Measurements from ENCODE around the gene CFAP70. TPM values are rescaled to one million over a fixed set of nuclear protein-coding genes. Genes with fewer than 3 reads are reported as not detected.

CFAP70 gene
- total RNA-seq, 1 donor from 2014 or later, result 5.7 TPM

- Mint-ChIP-seq H3K27ac (no peak overlapping the region), H3K4me1 (no peaks in the 10 kb centered on the region), H3K9me3 (peaks cover 20% of the 10 kb centered on the region), H3K4me3 (no peak overlapping the region), H3K36me3 (peaks cover 6% of the 10 kb centered on the region), H3K27me3 (ENCODE audit: low read depth) (peaks cover 22% of the 10 kb centered on the region)
- TF ChIP-seq, protein P1, sequence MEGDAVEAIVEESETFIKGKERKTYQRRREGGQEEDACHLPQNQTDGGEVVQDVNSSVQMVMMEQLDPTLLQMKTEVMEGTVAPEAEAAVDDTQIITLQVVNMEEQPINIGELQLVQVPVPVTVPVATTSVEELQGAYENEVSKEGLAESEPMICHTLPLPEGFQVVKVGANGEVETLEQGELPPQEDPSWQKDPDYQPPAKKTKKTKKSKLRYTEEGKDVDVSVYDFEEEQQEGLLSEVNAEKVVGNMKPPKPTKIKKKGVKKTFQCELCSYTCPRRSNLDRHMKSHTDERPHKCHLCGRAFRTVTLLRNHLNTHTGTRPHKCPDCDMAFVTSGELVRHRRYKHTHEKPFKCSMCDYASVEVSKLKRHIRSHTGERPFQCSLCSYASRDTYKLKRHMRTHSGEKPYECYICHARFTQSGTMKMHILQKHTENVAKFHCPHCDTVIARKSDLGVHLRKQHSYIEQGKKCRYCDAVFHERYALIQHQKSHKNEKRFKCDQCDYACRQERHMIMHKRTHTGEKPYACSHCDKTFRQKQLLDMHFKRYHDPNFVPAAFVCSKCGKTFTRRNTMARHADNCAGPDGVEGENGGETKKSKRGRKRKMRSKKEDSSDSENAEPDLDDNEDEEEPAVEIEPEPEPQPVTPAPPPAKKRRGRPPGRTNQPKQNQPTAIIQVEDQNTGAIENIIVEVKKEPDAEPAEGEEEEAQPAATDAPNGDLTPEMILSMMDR (IDR thresholded peaks at IDR 0.05; ENCODE audit: unreplicated experiment), result no peak
- no peak for DNase-seq (ENCODE audit: low spot score in 2 of 2, unreplicated experiment in 2 of 2)
Observed at GRCh38 chr10:73310475-73310874, 48.2 kb downstream of the CFAP70 start.

- TF ChIP-seq, protein P1 (IDR thresholded peaks at IDR 0.05; ENCODE audit: unreplicated experiment), result no peak
- Mint-ChIP-seq H3K9me3 (peaks cover 24% of the 10 kb centered on the region), H3K36me3 (peaks cover 6% of the 10 kb centered on the region), H3K27me3 (ENCODE audit: low read depth) (peaks cover 20% of the 10 kb centered on the region), H3K27ac (no peak overlapping the region), H3K4me3 (no peak overlapping the region), H3K4me1 (no peaks in the 10 kb centered on the region)
- no peak for DNase-seq (ENCODE audit: low spot score in 2 of 2, unreplicated experiment in 2 of 2)
Observed at GRCh38 chr10:73307203-73307800, 51.4 kb downstream of the CFAP70 start.

- H3K9me3 Mint-ChIP-seq, result peaks cover 24% of the 10 kb centered on the region
- TF ChIP-seq, protein P1 (IDR thresholded peaks at IDR 0.05; ENCODE audit: unreplicated experiment), result no peak
- peaks cover 6% of the 10 kb centered on the region for H3K36me3 Mint-ChIP-seq
- no peak overlapping the region for H3K4me3 Mint-ChIP-seq
- peaks cover 13% of the 10 kb centered on the region for H3K27me3 Mint-ChIP-seq (ENCODE audit: low read depth)
- H3K4me1 Mint-ChIP-seq, result no peaks in the 10 kb centered on the region
- no peak overlapping the region for H3K27ac Mint-ChIP-seq
- no peak for DNase-seq (ENCODE audit: low spot score in 2 of 2, unreplicated experiment in 2 of 2)
Observed at GRCh38 chr10:73306171-73306708, 52.4 kb downstream of the CFAP70 start.

- no peak for DNase-seq (ENCODE audit: low spot score in 2 of 2, unreplicated experiment in 2 of 2)
- no peak overlapping the region for H3K27ac Mint-ChIP-seq
- H3K9me3 Mint-ChIP-seq, result no peaks in the 10 kb centered on the region
- no peak overlapping the region for H3K4me3 Mint-ChIP-seq
- no peaks in the 10 kb centered on the region for H3K4me1 Mint-ChIP-seq
- TF ChIP-seq, protein P1 (IDR thresholded peaks at IDR 0.05; ENCODE audit: unreplicated experiment), result no peak
- H3K27me3 Mint-ChIP-seq (ENCODE audit: low read depth), result peaks cover 39% of the 10 kb centered on the region
- no peaks in the 10 kb centered on the region for H3K36me3 Mint-ChIP-seq
Observed at GRCh38 chr10:73296946-73297345, 61.7 kb downstream of the CFAP70 start.

DNA sequence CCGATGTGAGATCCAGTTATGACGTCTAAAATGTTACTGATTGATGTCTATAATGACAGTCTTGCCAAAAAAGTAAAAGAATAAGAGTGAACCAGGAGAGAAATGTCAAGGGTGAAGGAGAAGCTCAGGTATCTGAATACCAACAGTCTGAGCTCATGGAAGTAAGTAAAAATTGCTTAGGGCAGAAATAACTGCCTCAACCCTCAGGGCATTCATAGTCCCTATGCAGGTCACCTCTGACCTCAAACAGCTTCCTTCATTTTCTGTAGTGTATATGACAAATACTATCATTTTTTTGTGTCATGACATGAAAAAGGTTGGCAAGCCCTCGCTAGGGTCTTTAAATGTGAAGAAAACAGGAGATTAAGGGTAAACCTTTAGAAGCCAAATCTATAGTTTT, 65.2 kb downstream of the CFAP70 start:
- Mint-ChIP-seq H3K27ac (no peak overlapping the region), H3K4me1 (no peaks in the 10 kb centered on the region), H3K9me3 (peaks cover 11% of the 10 kb centered on the region), H3K36me3 (peaks cover 7% of the 10 kb centered on the region), H3K4me3 (no peak overlapping the region), H3K27me3 (ENCODE audit: low read depth) (peaks cover 34% of the 10 kb centered on the region)
- TF ChIP-seq, protein P1 (IDR thresholded peaks at IDR 0.05; ENCODE audit: unreplicated experiment), result no peak
- DNase-seq (ENCODE audit: low spot score in 2 of 2, unreplicated experiment in 2 of 2), result no peak

All from mesothelial cell of epicardium (in vitro differentiated cells).